MM.1S (cell line): Measurements from ENCODE around the gene PRR5.

Experiments
- DNase-seq: peaks from one replicate; pipeline ENCODE4 v3.0.0-alpha.2; 2015
- H2AFZ ChIP-seq: fragments of 300-600 bp; sonication (generic); 2 replicates; pipeline ENCODE4 v1.6.0; 2016; ENCODE audit warnings: antibody characterized with exemption, low read length
- H3F3A ChIP-seq: fragments of 300-600 bp; sonication (generic); 2 replicates; pipeline ENCODE4 v1.6.1; 2016; ENCODE audit warnings: mild to moderate bottlenecking, antibody characterized with exemption, low read length, moderate library complexity, mixed read lengths; ENCODE audit not compliant: insufficient read depth
- H3K27ac ChIP-seq: fragments of 300-600 bp; sonication (generic); 2 replicates; pipeline ENCODE4 v1.5.1; 2016; ENCODE audit warnings: mild to moderate bottlenecking, low read length
- H3K27me3 ChIP-seq: fragments of 300-600 bp; sonication (generic); replicated peaks from 2 replicates; pipeline ENCODE4 v1.6.0; 2016; ENCODE audit warnings: low read length; ENCODE audit not compliant: insufficient read depth
- H3K36me3 ChIP-seq: fragments of 300-600 bp; sonication (generic); replicated peaks from 2 replicates; pipeline ENCODE4 v1.6.1; 2016; ENCODE audit warnings: mild to moderate bottlenecking, low read length, mixed read lengths; ENCODE audit not compliant: insufficient read depth
- H3K4me1 ChIP-seq: fragments of 300-600 bp; sonication (generic); 2 replicates; pipeline ENCODE4 v1.6.1; 2016; ENCODE audit warnings: low read length, mixed read lengths
- H3K4me2 ChIP-seq: fragments of 300-600 bp; sonication (generic); 2 replicates; pipeline ENCODE4 v1.6.0; 2016; ENCODE audit warnings: low read depth, low read length
- H3K4me3 ChIP-seq: fragments of 300-600 bp; sonication (generic); 2 replicates; pipeline ENCODE4 v1.5.1; 2016; ENCODE audit warnings: low read length, mixed read lengths
- H3K79me2 ChIP-seq: fragments of 300-600 bp; sonication (generic); 2 replicates; pipeline ENCODE4 v1.6.1; 2016; ENCODE audit warnings: mixed run types, low read length, mixed read lengths
- H3K9ac ChIP-seq: fragments of 300-600 bp; sonication (generic); 2 replicates; pipeline ENCODE4 v1.6.1; 2016; ENCODE audit warnings: low read length, mixed read lengths
- H3K9me2 ChIP-seq: fragments of 300-600 bp; sonication (generic); replicated peaks from 2 replicates; pipeline ENCODE4 v1.6.1; 2016; ENCODE audit warnings: mild to moderate bottlenecking, low read length, mixed read lengths; ENCODE audit not compliant: insufficient read depth
- H3K9me3 ChIP-seq: fragments of 300-600 bp; sonication (generic); replicated peaks from 2 replicates; pipeline ENCODE4 v1.6.1; 2016; ENCODE audit warnings: mild to moderate bottlenecking, low read length, mixed read lengths; ENCODE audit not compliant: insufficient read depth
- H4K20me1 ChIP-seq: fragments of 300-600 bp; sonication (generic); 2 replicates; pipeline ENCODE4 v1.6.1; 2016; ENCODE audit warnings: mild to moderate bottlenecking, low read length, moderate library complexity, mixed read lengths; ENCODE audit not compliant: insufficient read depth
- EZH2 ChIP-seq: fragments of 300-600 bp; sonication (generic); optimal IDR thresholded peaks from 2 replicates; pipeline ENCODE3; 2017; ENCODE audit warnings: low read depth, mild to moderate bottlenecking, antibody characterized with exemption, low read length, mixed read lengths
- EZH2phosphoT487 ChIP-seq: fragments of 300-600 bp; sonication (generic); IDR thresholded peaks from 2 replicates; pipeline ENCODE4 v1.6.1; 2018; ENCODE audit warnings: antibody characterized with exemption, low read length
- TF ChIP-seq, protein P1 (sequence below): fragments of 300-600 bp; sonication (generic); IDR thresholded peaks from 2 replicates; pipeline ENCODE4 v1.5.1; 2016; ENCODE audit warnings: antibody characterized with exemption, low read length, mixed read lengths

The PRR5 gene

DNA sequence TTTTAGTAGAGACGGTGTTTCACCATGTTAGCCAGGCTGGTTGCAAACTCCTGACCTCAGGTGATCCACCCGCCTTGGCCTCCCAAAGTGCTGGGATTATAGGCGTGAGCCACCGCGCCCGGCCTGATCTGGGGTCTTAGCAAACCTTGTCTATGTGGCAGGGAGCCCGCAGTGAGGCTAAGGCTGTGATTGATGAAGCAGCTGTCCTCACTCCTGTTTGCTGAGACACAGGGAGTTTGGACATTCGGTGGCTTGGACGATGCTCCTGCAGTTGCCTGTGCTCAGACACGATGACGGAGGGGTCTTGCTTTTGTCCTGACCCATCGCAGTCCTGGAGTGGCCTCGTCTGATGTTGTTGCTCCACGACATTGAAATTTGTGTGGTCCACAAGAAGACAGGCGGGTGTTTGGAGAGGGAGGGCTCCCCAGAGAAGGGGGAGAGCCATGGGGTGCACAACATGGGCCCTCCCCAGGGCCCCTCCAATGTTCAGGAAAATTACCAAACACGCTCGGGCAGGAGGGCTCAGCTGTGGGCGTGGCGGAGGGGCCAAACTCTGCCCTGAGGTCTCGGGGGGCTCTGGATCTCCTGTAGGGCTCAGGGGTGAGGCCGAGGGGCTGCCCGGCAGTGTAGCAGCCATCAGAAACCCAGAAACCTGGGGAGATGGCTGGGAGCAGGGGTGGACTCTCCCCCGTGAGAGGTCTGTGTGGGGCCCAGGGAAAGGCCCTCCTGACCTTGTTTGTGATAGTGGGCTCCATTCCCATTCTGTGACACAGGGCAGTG lies 41.8 kb upstream of the PRR5 start:
- H3K9me2 ChIP-seq: no peaks in the 10 kb centered on the region
- H2AFZ ChIP-seq: no peak overlapping the region
- no peak overlapping the region for H3K27ac ChIP-seq
- H3K27me3 ChIP-seq: peaks cover 80% of the 10 kb centered on the region
- TF ChIP-seq EZH2: no peak
- no peak for TF ChIP-seq EZH2phosphoT487
- no peaks in the 10 kb centered on the region for H3F3A ChIP-seq
- H3K9ac ChIP-seq: no peak overlapping the region
- no peaks in the 10 kb centered on the region for H4K20me1 ChIP-seq
- no peak overlapping the region for H3K4me3 ChIP-seq
- H3K36me3 ChIP-seq: no peaks in the 10 kb centered on the region
- no peaks in the 10 kb centered on the region for H3K4me1 ChIP-seq
- no peaks in the 10 kb centered on the region for H3K9me3 ChIP-seq
- H3K79me2 ChIP-seq: no peaks in the 10 kb centered on the region
- DNase-seq: no peak
- no peak overlapping the region for H3K4me2 ChIP-seq

DNA sequence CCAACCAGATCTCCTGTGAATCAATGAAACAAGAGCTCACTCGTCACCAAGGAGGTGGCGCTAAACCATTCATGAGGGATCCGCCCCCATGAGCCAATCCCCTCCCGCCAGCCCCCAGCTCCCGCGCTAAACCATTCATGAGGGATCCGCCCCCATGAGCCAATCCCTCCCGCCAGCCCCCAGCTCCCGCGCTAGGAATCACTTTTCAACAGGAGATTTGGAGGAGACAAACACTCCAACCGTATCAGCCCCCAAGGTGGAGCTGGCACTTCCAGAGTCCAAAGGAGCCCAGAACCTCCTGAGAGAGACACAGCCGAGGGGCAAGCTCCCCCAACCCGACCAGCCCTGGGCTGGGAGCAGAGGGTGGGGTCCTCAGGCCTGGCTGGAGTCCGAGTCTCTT lies 40.9 kb upstream of the PRR5 start:
- no peaks in the 10 kb centered on the region for H3F3A ChIP-seq
- H3K9me3 ChIP-seq: no peaks in the 10 kb centered on the region
- no peak overlapping the region for H3K4me2 ChIP-seq
- TF ChIP-seq EZH2phosphoT487 (no peak), EZH2 (no peak)
- TF ChIP-seq, protein P1, sequence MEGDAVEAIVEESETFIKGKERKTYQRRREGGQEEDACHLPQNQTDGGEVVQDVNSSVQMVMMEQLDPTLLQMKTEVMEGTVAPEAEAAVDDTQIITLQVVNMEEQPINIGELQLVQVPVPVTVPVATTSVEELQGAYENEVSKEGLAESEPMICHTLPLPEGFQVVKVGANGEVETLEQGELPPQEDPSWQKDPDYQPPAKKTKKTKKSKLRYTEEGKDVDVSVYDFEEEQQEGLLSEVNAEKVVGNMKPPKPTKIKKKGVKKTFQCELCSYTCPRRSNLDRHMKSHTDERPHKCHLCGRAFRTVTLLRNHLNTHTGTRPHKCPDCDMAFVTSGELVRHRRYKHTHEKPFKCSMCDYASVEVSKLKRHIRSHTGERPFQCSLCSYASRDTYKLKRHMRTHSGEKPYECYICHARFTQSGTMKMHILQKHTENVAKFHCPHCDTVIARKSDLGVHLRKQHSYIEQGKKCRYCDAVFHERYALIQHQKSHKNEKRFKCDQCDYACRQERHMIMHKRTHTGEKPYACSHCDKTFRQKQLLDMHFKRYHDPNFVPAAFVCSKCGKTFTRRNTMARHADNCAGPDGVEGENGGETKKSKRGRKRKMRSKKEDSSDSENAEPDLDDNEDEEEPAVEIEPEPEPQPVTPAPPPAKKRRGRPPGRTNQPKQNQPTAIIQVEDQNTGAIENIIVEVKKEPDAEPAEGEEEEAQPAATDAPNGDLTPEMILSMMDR: no peak
- H4K20me1 ChIP-seq: no peaks in the 10 kb centered on the region
- H3K79me2 ChIP-seq: no peaks in the 10 kb centered on the region
- no peaks in the 10 kb centered on the region for H3K9me2 ChIP-seq
- no peak overlapping the region for H3K9ac ChIP-seq
- H3K27me3 ChIP-seq: peaks cover 80% of the 10 kb centered on the region
- H3K27ac ChIP-seq: no peak overlapping the region
- no peak overlapping the region for H3K4me3 ChIP-seq
- no peak for DNase-seq
- no peak overlapping the region for H2AFZ ChIP-seq
- no peaks in the 10 kb centered on the region for H3K4me1 ChIP-seq
- no peaks in the 10 kb centered on the region for H3K36me3 ChIP-seq

DNA sequence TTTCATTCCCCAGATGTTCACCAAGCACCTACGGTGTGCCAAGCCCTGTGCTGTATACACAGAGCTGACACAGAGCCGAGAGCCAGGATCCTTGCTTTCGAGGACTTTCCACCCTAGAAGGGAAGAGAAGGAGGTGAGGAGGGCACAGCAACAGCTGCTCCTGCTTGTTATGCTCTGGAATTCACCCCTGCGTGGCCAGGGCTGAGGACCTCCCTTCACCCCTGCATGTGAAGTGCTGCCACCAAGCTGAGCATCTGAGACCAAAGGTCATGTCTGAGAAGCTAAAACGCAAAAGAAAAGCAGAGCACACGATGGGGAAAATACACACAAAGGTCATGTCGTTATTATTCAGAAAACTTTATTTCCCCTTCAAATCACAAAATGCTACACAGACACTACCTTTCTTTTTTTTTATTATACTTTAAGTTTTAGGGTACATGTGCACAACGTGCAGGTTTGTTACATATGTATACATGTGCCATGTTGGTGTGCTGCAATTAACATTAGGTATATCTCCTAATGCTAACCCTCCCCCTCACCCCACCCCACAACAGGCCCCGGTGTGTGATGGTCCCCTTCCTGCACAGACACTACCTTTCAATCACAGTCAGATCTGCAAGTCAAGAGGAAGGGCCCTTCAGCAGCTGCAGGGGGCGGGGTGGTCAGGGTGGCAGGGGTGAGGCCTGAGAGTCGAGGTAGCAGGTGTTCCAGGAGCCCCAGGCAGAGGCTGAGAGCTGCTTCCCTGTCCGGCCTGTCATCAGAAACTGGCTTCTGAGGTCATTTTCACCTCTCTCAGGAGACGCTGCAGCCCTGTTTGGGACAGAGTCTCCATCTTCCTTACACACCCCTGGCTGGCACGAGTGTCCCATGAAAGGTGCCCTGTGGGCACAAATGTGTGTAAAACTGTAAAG lies 40.1 kb upstream of the PRR5 start:
- no peaks in the 10 kb centered on the region for H3K4me1 ChIP-seq
- no peak overlapping the region for H3K4me2 ChIP-seq
- H3K4me3 ChIP-seq: no peak overlapping the region
- no peak overlapping the region for H3K27ac ChIP-seq
- no peaks in the 10 kb centered on the region for H4K20me1 ChIP-seq
- no peak overlapping the region for H3K9ac ChIP-seq
- no peak for DNase-seq
- no peaks in the 10 kb centered on the region for H3K9me3 ChIP-seq
- TF ChIP-seq, protein P1: no peak
- TF ChIP-seq EZH2phosphoT487 (no peak), EZH2 (no peak)
- H3K27me3 ChIP-seq: peaks cover 82% of the 10 kb centered on the region
- no peaks in the 10 kb centered on the region for H3K79me2 ChIP-seq
- H2AFZ ChIP-seq: no peak overlapping the region
- H3F3A ChIP-seq: no peaks in the 10 kb centered on the region
- no peaks in the 10 kb centered on the region for H3K9me2 ChIP-seq
- H3K36me3 ChIP-seq: no peaks in the 10 kb centered on the region
